ENCODE results near the gene CLRN2. TPM values are rescaled to one million over a fixed set of nuclear protein-coding genes. Genes with fewer than 3 reads are reported as not detected.

Gene CLRN2, protein sequence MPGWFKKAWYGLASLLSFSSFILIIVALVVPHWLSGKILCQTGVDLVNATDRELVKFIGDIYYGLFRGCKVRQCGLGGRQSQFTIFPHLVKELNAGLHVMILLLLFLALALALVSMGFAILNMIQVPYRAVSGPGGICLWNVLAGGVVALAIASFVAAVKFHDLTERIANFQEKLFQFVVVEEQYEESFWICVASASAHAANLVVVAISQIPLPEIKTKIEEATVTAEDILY
- not detected in 2 replicates for total RNA-seq

DNA sequence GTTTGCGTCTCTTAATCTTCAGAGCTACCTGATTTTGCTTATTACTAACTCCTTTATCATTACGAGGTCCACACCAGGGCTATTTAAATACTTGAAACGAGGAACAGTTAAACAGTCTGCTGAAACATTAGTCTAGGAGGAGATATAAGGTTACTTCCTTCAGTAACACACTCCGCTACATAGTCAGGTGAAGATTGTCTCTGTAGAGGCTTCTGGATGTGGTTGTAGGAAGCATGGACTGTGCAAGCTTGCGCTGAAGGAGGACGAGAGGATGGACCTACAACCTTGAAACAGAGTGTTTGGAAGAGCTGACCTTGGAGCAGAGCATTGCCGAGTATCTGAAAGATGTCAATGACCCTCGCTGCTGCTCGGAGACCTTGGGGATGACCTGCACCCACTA, at the start of gene CLRN2:
TSS of gene CLRN2 (plus strand) at position 301 of the 400 bp plus-strand sequence. CDS start 102 bp downstream, outside the sequence.

GRCh38 chr4:17511950-17512795, 2.8 kb upstream of the CLRN2 start, which contains the start of gene QDPR:
TSS of gene QDPR (minus strand) at chr4:17512090. CDS start at chr4:17512054, 36 bp downstream.

Other genes starting within 250 kb of the CLRN2 start
- gene QDPR, start 3.1 kb upstream of the CLRN2 start, total RNA-seq, result 9.6 and 22.2 TPM in 2 replicates
- gene LAP3, start 62.0 kb downstream of the CLRN2 start, total RNA-seq, result 222 and 338 TPM in 2 replicates
- gene MED28, start 99.5 kb downstream of the CLRN2 start, total RNA-seq, result 8.9 and 16.0 TPM in 2 replicates

All from bladder microvascular endothelial cell (primary cell).